ENCODE results near the gene UBASH3A.
A peak's percentile ranks its signal among the peaks of the same experiment; 100 is the strongest.
"Not testable (repeated sequence)": the region's sequence is repeated elsewhere in the genome, so short reads cannot be mapped to it uniquely, and the experiment has no call there.

Gene UBASH3A

DNA sequence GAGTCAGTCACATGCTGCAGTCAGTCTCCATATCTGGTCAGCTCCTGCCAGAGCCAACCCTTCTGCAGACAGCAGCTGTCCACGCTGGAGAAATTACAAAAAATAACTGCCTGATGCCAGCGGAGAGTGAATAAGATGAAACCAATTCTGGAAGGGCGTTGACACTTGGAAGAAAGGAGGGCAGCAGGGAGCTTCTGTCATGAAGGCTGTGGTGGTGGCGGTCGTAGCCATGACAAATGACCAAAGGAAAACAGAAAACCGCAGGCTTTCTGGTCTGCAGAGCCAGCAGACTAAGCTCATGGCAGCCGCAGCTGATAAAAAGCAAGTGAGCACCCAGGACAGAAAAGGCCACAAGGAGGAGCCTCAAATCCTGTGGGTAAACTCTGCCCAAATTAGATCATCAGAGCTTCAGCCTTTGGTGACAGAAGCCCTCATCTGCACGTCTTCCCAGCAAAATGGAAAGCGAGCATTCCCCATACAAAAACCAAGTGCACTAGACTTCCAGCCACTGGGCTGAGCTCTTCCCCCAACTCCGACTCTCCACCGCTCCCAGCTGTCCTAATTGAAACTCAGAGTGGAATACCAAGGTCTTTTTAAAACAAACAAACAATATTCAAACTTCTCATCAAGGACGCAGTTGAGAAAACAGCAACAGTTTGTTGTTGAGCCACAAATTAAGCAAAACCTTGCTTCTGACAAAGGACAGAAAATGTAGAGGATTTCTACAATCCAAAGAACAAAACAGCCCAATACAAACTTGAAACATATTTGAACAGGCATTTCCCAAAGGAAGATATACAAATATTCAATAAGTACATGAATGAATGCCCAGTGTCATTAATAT, 63.7 kb downstream of the UBASH3A start:
- in situ Hi-C loops (cut with HindIII; ENCODE audit: low sequenced_read_pairs): no loop called here
- TF ChIP-seq, protein P1, sequence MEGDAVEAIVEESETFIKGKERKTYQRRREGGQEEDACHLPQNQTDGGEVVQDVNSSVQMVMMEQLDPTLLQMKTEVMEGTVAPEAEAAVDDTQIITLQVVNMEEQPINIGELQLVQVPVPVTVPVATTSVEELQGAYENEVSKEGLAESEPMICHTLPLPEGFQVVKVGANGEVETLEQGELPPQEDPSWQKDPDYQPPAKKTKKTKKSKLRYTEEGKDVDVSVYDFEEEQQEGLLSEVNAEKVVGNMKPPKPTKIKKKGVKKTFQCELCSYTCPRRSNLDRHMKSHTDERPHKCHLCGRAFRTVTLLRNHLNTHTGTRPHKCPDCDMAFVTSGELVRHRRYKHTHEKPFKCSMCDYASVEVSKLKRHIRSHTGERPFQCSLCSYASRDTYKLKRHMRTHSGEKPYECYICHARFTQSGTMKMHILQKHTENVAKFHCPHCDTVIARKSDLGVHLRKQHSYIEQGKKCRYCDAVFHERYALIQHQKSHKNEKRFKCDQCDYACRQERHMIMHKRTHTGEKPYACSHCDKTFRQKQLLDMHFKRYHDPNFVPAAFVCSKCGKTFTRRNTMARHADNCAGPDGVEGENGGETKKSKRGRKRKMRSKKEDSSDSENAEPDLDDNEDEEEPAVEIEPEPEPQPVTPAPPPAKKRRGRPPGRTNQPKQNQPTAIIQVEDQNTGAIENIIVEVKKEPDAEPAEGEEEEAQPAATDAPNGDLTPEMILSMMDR (IDR thresholded peaks at IDR 0.05; ENCODE audit: low read depth, low read length): peak; percentile 35
- no peak overlapping the region for H3K4me3 ChIP-seq (ENCODE audit: low read depth, low read length)
- peak; percentile 34 for DNase-seq (ENCODE audit: low read depth, low spot score)

DNA sequence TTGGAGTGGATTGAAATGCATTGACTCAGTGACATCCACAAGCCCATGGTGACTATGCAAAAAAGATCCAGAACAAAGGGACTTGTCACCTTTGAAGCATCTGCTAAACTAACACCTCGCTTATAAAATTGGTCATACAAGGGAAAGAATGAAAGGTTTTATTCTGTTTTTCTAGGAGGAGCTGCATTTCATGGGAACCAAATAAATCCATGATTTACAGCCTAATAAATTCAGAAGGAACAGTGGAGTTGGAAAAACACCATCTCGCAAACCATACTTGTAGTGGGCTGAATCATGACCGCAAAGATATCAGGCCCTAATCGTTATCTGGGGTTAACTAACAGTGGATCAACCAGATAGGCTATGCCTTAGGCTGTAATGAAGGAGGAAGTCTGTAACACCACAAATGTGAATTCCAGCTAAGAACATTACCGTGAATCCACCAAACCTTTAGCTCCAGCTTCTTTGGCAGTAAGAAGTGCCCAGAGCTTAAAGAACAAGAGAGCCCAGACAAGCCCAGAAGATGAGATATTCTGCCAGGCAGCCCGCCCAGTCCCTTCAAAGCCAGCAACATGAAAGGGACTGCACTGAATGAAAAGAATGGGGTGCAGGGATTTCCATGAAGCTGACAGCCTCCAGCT, 64.9 kb downstream of the UBASH3A start:
- TF ChIP-seq, protein P1 (IDR thresholded peaks at IDR 0.05; ENCODE audit: low read depth, low read length): no peak
- DNase-seq (ENCODE audit: low read depth, low spot score): no peak
- in situ Hi-C loops (cut with HindIII; ENCODE audit: low sequenced_read_pairs): no loop called here
- H3K4me3 ChIP-seq (ENCODE audit: low read depth, low read length): no peak overlapping the region

DNA sequence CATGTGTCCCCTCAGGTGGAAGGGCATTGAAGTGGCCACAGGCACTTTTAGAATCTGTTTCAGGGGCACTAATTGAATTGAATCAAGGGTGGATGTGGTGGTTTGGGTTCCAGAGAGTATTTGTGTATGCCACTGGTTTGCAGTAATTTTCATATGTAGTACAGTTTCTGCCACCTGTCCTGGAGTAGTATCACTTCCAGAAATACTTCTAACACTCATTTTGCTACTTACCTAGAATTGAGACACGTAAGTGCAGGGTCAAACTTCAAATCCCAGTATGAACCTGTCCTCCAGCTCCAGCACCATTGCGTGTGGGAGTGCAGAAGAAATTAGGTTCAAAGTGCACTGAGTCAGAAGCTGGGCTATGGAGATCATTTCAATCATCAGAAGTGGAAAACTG, 65.6 kb downstream of the UBASH3A start:
- no peak overlapping the region for H3K4me3 ChIP-seq (ENCODE audit: low read depth, low read length)
- DNase-seq (ENCODE audit: low read depth, low spot score): no peak

DNA sequence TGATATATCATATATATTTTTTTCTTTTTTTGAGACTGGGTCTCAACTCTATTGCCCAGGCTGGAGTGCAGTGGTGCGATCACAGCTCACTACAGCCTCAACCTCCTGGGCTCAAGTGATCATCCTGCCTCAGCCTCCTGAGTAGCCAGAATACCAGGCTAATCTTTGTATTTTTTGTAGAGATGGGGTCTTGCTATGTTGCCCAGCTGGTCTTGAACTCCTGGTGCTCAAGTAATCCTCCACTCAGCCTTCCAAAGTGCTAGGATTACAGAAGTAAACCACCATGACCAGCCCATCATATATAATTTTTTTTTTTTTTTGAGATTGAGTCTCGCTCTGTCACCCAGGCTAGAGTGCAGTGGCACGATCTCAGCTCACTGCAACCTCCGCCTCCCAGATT, 66.0 kb downstream of the UBASH3A start:
- H3K4me3 ChIP-seq (ENCODE audit: low read depth, low read length); in situ Hi-C loops (cut with HindIII; ENCODE audit: low sequenced_read_pairs); DNase-seq (ENCODE audit: low read depth, low spot score): not testable (repeated sequence)

More for the DNA sequence above, 65.6 kb downstream of the UBASH3A start:
- TF ChIP-seq, protein P1 (IDR thresholded peaks at IDR 0.05; ENCODE audit: low read depth, low read length): no peak
- in situ Hi-C loops (cut with HindIII; ENCODE audit: low sequenced_read_pairs): no loop called here

DNA sequence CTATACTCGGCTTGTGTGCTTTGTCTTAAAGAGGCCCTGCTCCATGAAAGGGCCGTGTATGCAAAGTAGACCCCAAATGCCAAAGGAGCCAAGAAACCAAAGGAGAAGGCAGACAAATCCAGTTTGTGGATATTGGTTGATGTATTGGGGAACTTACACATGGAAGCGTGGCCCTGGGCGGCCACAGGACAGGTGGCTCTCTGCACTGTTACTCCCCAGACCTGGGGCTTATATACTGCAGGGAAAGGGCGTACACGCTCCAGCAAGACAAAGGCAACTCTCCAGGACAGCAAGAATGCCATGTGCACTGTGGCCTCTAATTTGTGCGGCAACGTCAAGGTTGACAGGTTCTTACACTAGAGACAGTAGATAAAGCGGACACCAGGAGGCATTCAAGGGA, 67.5 kb downstream of the UBASH3A start:
- no peak for DNase-seq (ENCODE audit: low read depth, low spot score)
- in situ Hi-C loops (cut with HindIII; ENCODE audit: low sequenced_read_pairs): no loop called here

DNA sequence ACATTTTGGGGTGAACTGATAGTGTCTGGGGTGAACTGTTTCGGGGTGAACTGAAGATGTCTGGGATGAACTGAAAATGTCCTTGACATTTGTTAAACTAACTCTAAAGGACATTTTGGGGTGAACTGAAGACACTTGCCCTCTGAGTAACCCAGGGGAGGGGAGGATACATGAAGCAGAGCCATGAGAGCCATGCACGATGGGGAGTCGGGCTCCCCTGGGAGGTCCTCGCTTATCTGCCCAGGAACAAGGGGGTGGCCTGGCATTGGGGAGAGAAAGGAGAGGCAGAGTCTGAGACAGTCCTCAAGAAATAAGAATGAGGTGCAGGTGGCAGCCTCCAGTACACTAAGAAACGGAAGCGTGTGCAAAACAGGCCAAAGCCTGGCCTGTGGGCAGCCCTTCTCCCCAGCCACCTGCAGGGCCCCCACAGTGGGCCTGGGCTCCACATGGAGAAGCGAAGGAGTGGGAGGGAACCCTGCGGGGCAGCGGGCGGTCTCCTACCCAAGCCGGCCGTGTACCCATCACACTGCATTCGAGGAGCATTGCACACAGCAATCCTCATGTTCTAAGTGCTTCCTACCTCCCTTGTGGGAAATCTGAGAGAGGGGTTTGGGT, 68.1 kb downstream of the UBASH3A start:
- in situ Hi-C loops (cut with HindIII; ENCODE audit: low sequenced_read_pairs): no loop called here

More for the DNA sequence above, 67.5 kb downstream of the UBASH3A start:
- no peak overlapping the region for H3K4me3 ChIP-seq (ENCODE audit: low read depth, low read length)
- TF ChIP-seq, protein P1 (IDR thresholded peaks at IDR 0.05; ENCODE audit: low read depth, low read length): no peak

More for the DNA sequence above, 68.1 kb downstream of the UBASH3A start:
- H3K4me3 ChIP-seq (ENCODE audit: low read depth, low read length): no peak overlapping the region
- TF ChIP-seq, protein P1 (IDR thresholded peaks at IDR 0.05; ENCODE audit: low read depth, low read length): no peak
- DNase-seq (ENCODE audit: low read depth, low spot score): no peak

All from astrocyte of the spinal cord (primary cell).